Breast epithelium (tissue), 4 donors: ENCODE results near the gene PPP6R1. TPM values are rescaled to one million over a fixed set of nuclear protein-coding genes. Genes with fewer than 3 reads are reported as not detected.

Experiments used
- DNase-seq, 2 donors: peaks; one replicate each; pipeline ENCODE4 v3.0.0-alpha.2; 2019; ENCODE audit warnings: low spot score in 2 of 2
- H3K27ac ChIP-seq, 2 donors: fragments of 200-600 bp; sonication (generic) in 1 of 2; one replicate each; pipeline ENCODE4 v1.5.1; 2016 to 2019; ENCODE audit warnings: mild to moderate bottlenecking in 1 of 2
- H3K27me3 ChIP-seq, 2 donors: fragments of 200-600 bp; sonication (generic) in 1 of 2; one replicate each; pipeline versions ENCODE4 v1.5.1 to v1.6.0; 2017 to 2019; ENCODE audit warnings: control low read depth in 1 of 2, mild to moderate bottlenecking in 1 of 2
- H3K36me3 ChIP-seq: fragments of 200-600 bp; one replicate; pipeline ENCODE4 v1.5.1; 2019
- H3K4me1 ChIP-seq, 2 donors: fragments of 200-600 bp; sonication (generic); one replicate each; pipeline ENCODE4 v1.5.1; 2016 to 2019; ENCODE audit warnings: control low read depth in 1 of 2
- H3K4me3 ChIP-seq, 3 donors: fragments of 200-600 bp; sonication (generic); 1 replicate in 2 of 3; 2 replicates in 1 of 3; pipeline ENCODE4 v1.5.1; 2016 to 2019; ENCODE audit warnings: mild to moderate bottlenecking in 3 of 3, moderate library complexity in 2 of 3
- H3K9me3 ChIP-seq, 2 donors: fragments of 200-600 bp; sonication (generic) in 1 of 2; one replicate each; pipeline ENCODE4 v1.5.1; 2016 to 2019; ENCODE audit warnings: control low read depth in 1 of 2
- CTCF ChIP-seq, 3 donors: fragments of 450-650 bp; IDR thresholded peaks; one replicate each; pipeline ENCODE4 v1.5.1; 2016 to 2017; ENCODE audit warnings: antibody characterized with exemption in 3 of 3, mild to moderate bottlenecking in 3 of 3, moderate library complexity in 3 of 3
- POLR2A ChIP-seq: fragments of 450-650 bp; IDR thresholded peaks from one replicate; pipeline ENCODE4 v1.6.1; 2016; ENCODE audit warnings: antibody characterized with exemption, mild to moderate bottlenecking, moderate library complexity
- POLR2AphosphoS5 ChIP-seq, 3 donors: sonication (generic); formaldehyde crosslinking; IDR thresholded peaks; one replicate each; pipeline ENCODE4 v1.6.1; 2017; ENCODE audit warnings: antibody characterized with exemption in 3 of 3
- intact Hi-C: fragments of 100-400 bp; cut with DNase I; formaldehyde crosslinking; loops from one replicate; pipeline ENCODE4 v1.15.1; 2023; ENCODE audit warnings: low total_unique reads
- total RNA-seq, 3 donors: library from RNA; depleted of rRNA; stranded (reverse); fragments of >200 nt; gene quantifications; one replicate each; pipeline ENCODE4 v1.1.0, GENCODE V29; 2016

The PPP6R1 gene
- total RNA-seq, 3 donors from 2014 or later, result 23.8 to 31.5 (median 28.2) TPM

GRCh38 chr19:55264531-55264930 lies 5.7 kb upstream of the PPP6R1 start:
- Histone ChIP-seq H3K4me1 (peaks cover 0 to 6% of the 10 kb centered on the region in 2 donors), H3K9me3 (no peaks in the 10 kb centered on the region), H3K36me3 (no peaks in the 10 kb centered on the region), H3K4me3 (no peak overlapping the region), H3K27ac (no peak overlapping the region), H3K27me3 (no peaks in the 10 kb centered on the region)
- intact Hi-C loops, result no loop called here
- TF ChIP-seq CTCF (IDR thresholded peaks at IDR 0.05), result no peak
- TF ChIP-seq POLR2AphosphoS5 (IDR thresholded peaks at IDR 0.05), result no peak
- no peak for DNase-seq

- no peak overlapping the region for H3K4me3 ChIP-seq
- H3K4me1 ChIP-seq, result peaks cover 0 to 6% of the 10 kb centered on the region in 2 donors
- no peak overlapping the region for H3K27ac ChIP-seq
- H3K9me3 ChIP-seq, result no peaks in the 10 kb centered on the region
- no peaks in the 10 kb centered on the region for H3K27me3 ChIP-seq
- no peak for TF ChIP-seq POLR2A
- no peak for TF ChIP-seq CTCF (IDR thresholded peaks at IDR 0.05)
- no peak for TF ChIP-seq POLR2AphosphoS5 (IDR thresholded peaks at IDR 0.05)
- intact Hi-C loops, result no loop called here
- no peak for DNase-seq
- H3K36me3 ChIP-seq, result no peaks in the 10 kb centered on the region
These were observed 3.5 kb upstream of the PPP6R1 start for GRCh38 chr19:55262359-55262758.

- Histone ChIP-seq H3K36me3 (no peaks in the 10 kb centered on the region), H3K9me3 (no peaks in the 10 kb centered on the region), H3K4me1 (peaks cover 0 to 6% of the 10 kb centered on the region in 2 donors), H3K27me3 (no peaks in the 10 kb centered on the region), H3K4me3 (no peak overlapping the region), H3K27ac (no peak overlapping the region)
- DNase-seq, result no peak
- TF ChIP-seq POLR2AphosphoS5 (IDR thresholded peaks at IDR 0.05), result no peak
- no peak for TF ChIP-seq CTCF (IDR thresholded peaks at IDR 0.05)
- TF ChIP-seq POLR2A, result no peak
- intact Hi-C loops, result no loop called here
These were observed 2.9 kb upstream of the PPP6R1 start for GRCh38 chr19:55261671-55262126.

GRCh38 chr19:55259540-55260210 lies 858 bp upstream of the PPP6R1 start:
- Histone ChIP-seq H3K4me1 (peaks cover 6 to 9% of the 10 kb centered on the region in 2 donors), H3K27me3 (no peaks in the 10 kb centered on the region), H3K36me3 (no peaks in the 10 kb centered on the region), H3K9me3 (no peaks in the 10 kb centered on the region), H3K4me3 (peak overlapping the region; percentile 87 to 93 (median 91)), H3K27ac (peak overlapping the region; percentile 83 to 93)
- DNase-seq, result no peak
- intact Hi-C loops, result no loop called here
- TF ChIP-seq POLR2A, result peak; percentile 40
- peak in 1 of 3 donors; percentile 11 for TF ChIP-seq POLR2AphosphoS5 (IDR thresholded peaks at IDR 0.05)
- TF ChIP-seq CTCF (IDR thresholded peaks at IDR 0.05), result no peak

- intact Hi-C loops, result no loop called here
- no peaks in the 10 kb centered on the region for H3K36me3 ChIP-seq
- H3K9me3 ChIP-seq, result no peaks in the 10 kb centered on the region
- peaks cover 6 to 9% of the 10 kb centered on the region in 2 donors for H3K4me1 ChIP-seq
- H3K27ac ChIP-seq, result peak overlapping the region; percentile 83 to 93
- no peaks in the 10 kb centered on the region for H3K27me3 ChIP-seq
- TF ChIP-seq POLR2AphosphoS5 (IDR thresholded peaks at IDR 0.05), result no peak
- TF ChIP-seq CTCF (IDR thresholded peaks at IDR 0.05), result no peak
- no peak for TF ChIP-seq POLR2A
- H3K4me3 ChIP-seq, result peak overlapping the region; percentile 87 to 93 (median 91)
- peak in 1 of 2 donors; percentile 30 for DNase-seq
These were observed 365 bp downstream of the PPP6R1 start for GRCh38 chr19:55258476-55258827.
